GM18951 (cell line): Measurements from ENCODE around the gene CHURC1.
"Not testable (repeated sequence)": the region's sequence is repeated elsewhere in the genome, so short reads cannot be mapped to it uniquely, and the experiment has no call there.

Experiments used
- POLR2A ChIP-seq: IDR thresholded peaks from 4 replicates; pipeline ENCODE4 v1.6.1; 2011; ENCODE audit warnings: mild to moderate bottlenecking; ENCODE audit not compliant: insufficient read length, insufficient read depth; ENCODE audit errors: extremely low read depth
- in situ Hi-C: fragments of 300-500 bp; cut with MboI; formaldehyde crosslinking; loops from one replicate; pipeline ENCODE4 v1.12.0; 2022; ENCODE audit warnings: low sequenced_read_pairs, mixed read lengths, inconsistent platforms; ENCODE audit not compliant: unreplicated experiment

Gene CHURC1

GRCh38 chr14:64880221-64881121 is 33.8 kb upstream of the CHURC1 start:
- in situ Hi-C loops = no loop called here
- TF ChIP-seq POLR2A = no peak

- TF ChIP-seq POLR2A = no peak
- in situ Hi-C loops = no loop called here
These were observed 28.7 kb upstream of the CHURC1 start for GRCh38 chr14:64885559-64885958.

- TF ChIP-seq POLR2A = no peak
- in situ Hi-C loops = no loop called here
These were observed 24.9 kb upstream of the CHURC1 start for GRCh38 chr14:64889352-64889751.

GRCh38 chr14:64891173-64891838 is 22.9 kb upstream of the CHURC1 start:
- in situ Hi-C loops = no loop called here
- TF ChIP-seq POLR2A = no peak

GRCh38 chr14:64891839-64892375 is 22.3 kb upstream of the CHURC1 start:
- TF ChIP-seq POLR2A = no peak
- in situ Hi-C loops = no loop called here

- no peak for TF ChIP-seq POLR2A
- in situ Hi-C loops = no loop called here
These were observed 14.3 kb upstream of the CHURC1 start for GRCh38 chr14:64899958-64900357.

GRCh38 chr14:64906022-64906421 is 8.2 kb upstream of the CHURC1 start:
- in situ Hi-C loops = no loop called here
- TF ChIP-seq POLR2A = no peak

GRCh38 chr14:64910847-64911495 is 3.3 kb upstream of the CHURC1 start:
- TF ChIP-seq POLR2A = no peak
- in situ Hi-C loops = no loop called here

GRCh38 chr14:64912261-64912660 is 2.0 kb upstream of the CHURC1 start:
- in situ Hi-C loops = no loop called here
- TF ChIP-seq POLR2A = no peak

GRCh38 chr14:64913477-64913876 is 778 bp upstream of the CHURC1 start:
- in situ Hi-C loops = not testable (repeated sequence)

- in situ Hi-C loops = no loop called here
- TF ChIP-seq POLR2A = no peak
These were observed 772 bp downstream of the CHURC1 start for GRCh38 chr14:64915029-64915424.

- in situ Hi-C loops = no loop called here
- TF ChIP-seq POLR2A = no peak
These were observed 1.5 kb downstream of the CHURC1 start for GRCh38 chr14:64915797-64916196.

GRCh38 chr14:64918216-64918615 is 4.0 kb downstream of the CHURC1 start:
- in situ Hi-C loops = no loop called here
- TF ChIP-seq POLR2A = no peak
